Glutamatergic neuron (in vitro differentiated cells): Measurements from ENCODE around the gene FCSK. TPM values are rescaled to one million over a fixed set of nuclear protein-coding genes. Genes with fewer than 3 reads are reported as not detected.

Source experiments
- DNase-seq: peaks from one replicate; pipeline ENCODE4 v3.0.0; 2022
- H3K27ac Mint-ChIP-seq: one replicate; pipeline ENCODE4 v1.8.0; 2020; ENCODE audit warnings: mild to moderate bottlenecking, mixed read lengths, inconsistent platforms; ENCODE audit not compliant: unreplicated experiment
- H3K27me3 Mint-ChIP-seq: one replicate; pipeline ENCODE4 v1.8.0; 2020; ENCODE audit warnings: mild to moderate bottlenecking, moderate library complexity, mixed read lengths, inconsistent platforms; ENCODE audit not compliant: unreplicated experiment
- H3K36me3 Mint-ChIP-seq: one replicate; pipeline ENCODE4 v1.8.0; 2020; ENCODE audit warnings: mild to moderate bottlenecking, mixed read lengths, inconsistent platforms; ENCODE audit not compliant: unreplicated experiment
- H3K4me1 Mint-ChIP-seq: one replicate; pipeline ENCODE4 v1.8.0; 2020; ENCODE audit warnings: mild to moderate bottlenecking, low read depth, mixed read lengths, inconsistent platforms; ENCODE audit not compliant: unreplicated experiment
- H3K4me3 Mint-ChIP-seq: one replicate; pipeline ENCODE4 v1.8.0; 2020; ENCODE audit warnings: mild to moderate bottlenecking, mixed read lengths, inconsistent platforms; ENCODE audit not compliant: unreplicated experiment
- H3K9me3 Mint-ChIP-seq: one replicate; pipeline ENCODE4 v1.8.0; 2020; ENCODE audit warnings: mild to moderate bottlenecking, moderate library complexity, mixed read lengths, inconsistent platforms; ENCODE audit not compliant: unreplicated experiment
- total RNA-seq: library from RNA; stranded (reverse); fragmentation: NEBNext Ultra II Directional; extraction: Animal tissue kit (Norgen Biotek cat#: 25700); gene quantifications from one replicate; pipeline ENCODE4 v1.2.1, GENCODE V29; 2021; ENCODE audit not compliant: unreplicated experiment
- TF ChIP-seq, protein P1 (sequence below): fragments of 200-600 bp; sonication (generic); IDR thresholded peaks from one replicate; pipeline ENCODE4 v1.5.0; 2021; ENCODE audit not compliant: partially characterized antibody, unreplicated experiment

The FCSK gene
- total RNA-seq, 1 donor from 2014 or later, result 15.4 TPM

DNA sequence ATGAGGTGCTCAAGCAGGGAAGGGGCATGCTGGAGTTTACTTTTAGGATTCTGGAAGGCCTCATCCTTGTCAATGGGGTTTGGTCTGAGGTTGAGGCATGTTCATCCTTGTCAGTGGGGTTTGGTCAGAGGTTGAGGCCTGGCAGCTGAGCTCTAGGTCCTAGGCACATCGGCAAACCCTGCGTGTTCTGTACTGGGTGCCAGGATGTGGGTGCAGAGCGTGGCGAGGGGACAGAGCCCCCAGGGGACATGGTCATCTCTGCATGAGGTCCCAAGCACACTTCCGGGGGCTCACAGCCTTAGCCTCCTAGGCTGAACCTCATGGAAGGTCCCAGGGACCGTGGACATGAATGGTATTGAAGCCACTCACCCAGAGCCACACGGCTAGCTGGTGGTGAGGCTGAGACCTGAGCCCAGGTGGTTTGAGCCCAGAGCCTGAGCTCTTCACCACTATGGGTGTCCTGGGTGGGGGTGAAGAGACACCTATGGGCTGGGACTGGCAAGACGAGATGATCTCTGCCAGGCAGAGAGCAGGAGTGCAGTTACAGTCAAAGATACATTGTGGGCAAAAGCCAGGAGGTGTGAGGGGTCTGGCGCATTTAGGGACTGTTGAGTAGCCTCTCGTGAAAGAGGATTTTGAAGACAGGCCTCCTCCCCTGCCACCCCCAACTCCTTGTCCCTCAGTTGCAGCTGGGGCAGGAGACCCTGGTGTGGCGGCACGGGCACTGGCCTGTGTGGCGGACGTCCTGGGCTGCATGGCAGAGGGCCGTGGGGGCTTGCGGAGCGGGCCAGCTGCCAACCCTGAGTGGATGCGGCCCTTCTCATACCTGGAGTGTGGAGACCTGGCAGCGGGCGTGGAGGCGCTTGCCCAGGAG lies 19.3 kb downstream of the FCSK start:
- Mint-ChIP-seq H3K4me1 (peaks cover 3% of the 10 kb centered on the region), H3K9me3 (peaks cover 2% of the 10 kb centered on the region), H3K4me3 (no peak overlapping the region), H3K27me3 (peaks cover 5% of the 10 kb centered on the region), H3K27ac (no peak overlapping the region), H3K36me3 (no peaks in the 10 kb centered on the region)
- DNase-seq, result no peak
- TF ChIP-seq, protein P1, sequence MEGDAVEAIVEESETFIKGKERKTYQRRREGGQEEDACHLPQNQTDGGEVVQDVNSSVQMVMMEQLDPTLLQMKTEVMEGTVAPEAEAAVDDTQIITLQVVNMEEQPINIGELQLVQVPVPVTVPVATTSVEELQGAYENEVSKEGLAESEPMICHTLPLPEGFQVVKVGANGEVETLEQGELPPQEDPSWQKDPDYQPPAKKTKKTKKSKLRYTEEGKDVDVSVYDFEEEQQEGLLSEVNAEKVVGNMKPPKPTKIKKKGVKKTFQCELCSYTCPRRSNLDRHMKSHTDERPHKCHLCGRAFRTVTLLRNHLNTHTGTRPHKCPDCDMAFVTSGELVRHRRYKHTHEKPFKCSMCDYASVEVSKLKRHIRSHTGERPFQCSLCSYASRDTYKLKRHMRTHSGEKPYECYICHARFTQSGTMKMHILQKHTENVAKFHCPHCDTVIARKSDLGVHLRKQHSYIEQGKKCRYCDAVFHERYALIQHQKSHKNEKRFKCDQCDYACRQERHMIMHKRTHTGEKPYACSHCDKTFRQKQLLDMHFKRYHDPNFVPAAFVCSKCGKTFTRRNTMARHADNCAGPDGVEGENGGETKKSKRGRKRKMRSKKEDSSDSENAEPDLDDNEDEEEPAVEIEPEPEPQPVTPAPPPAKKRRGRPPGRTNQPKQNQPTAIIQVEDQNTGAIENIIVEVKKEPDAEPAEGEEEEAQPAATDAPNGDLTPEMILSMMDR, result no peak

GRCh38 chr16:70474320-70475053 lies 20.1 kb downstream of the FCSK start:
- Mint-ChIP-seq H3K9me3 (peaks cover 2% of the 10 kb centered on the region), H3K4me1 (peaks cover 3% of the 10 kb centered on the region), H3K27me3 (peaks cover 2% of the 10 kb centered on the region)

DNA sequence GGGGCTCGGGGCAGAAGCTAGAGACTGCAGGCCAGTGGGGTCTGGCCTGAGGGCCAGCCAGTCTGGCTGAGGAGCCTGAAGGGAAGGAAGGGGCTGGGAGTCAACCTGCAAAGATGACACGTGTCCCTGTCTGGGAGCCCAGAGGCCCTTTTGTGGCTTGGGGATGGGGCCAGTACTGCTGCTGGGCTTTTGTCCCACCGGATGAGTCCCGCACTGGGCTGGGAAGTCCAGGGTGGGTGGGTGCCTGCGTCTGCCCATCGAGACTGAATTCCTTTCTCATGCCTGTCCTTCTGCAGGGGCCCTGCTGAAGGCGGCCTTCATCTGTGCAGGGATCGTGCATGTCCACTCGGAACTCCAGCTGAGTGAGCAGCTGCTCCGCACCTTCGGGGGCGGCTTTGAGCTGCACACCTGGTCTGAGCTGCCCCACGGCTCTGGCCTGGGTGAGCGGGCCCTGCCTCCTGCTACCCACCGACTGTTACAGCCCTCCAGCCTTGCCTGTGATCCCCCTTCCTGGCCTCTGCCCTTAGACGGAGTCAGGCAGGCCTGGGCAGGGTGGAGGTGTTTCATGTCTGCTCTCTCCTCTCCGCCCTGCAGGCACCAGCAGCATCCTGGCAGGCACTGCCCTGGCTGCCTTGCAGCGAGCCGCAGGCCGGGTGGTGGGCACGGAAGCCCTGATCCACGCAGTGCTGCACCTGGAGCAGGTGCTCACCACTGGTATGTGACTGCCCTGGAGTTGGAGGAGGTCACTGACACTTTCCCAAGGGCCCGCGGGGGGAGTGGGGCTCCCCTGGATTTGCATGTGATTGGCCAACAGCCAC lies 20.9 kb downstream of the FCSK start:
- Mint-ChIP-seq H3K9me3 (peaks cover 2% of the 10 kb centered on the region), H3K4me1 (peaks cover 3% of the 10 kb centered on the region), H3K27ac (no peak overlapping the region), H3K27me3 (peaks cover 2% of the 10 kb centered on the region), H3K36me3 (no peaks in the 10 kb centered on the region), H3K4me3 (no peak overlapping the region)
- no peak for DNase-seq
- TF ChIP-seq, protein P1, result no peak

More at GRCh38 chr16:70474320-70475053, 20.1 kb downstream of the FCSK start:
- TF ChIP-seq, protein P1, result no peak
- H3K36me3 Mint-ChIP-seq, result no peaks in the 10 kb centered on the region
- DNase-seq, result no peak
- H3K27ac Mint-ChIP-seq, result no peak overlapping the region
- no peak overlapping the region for H3K4me3 Mint-ChIP-seq

DNA sequence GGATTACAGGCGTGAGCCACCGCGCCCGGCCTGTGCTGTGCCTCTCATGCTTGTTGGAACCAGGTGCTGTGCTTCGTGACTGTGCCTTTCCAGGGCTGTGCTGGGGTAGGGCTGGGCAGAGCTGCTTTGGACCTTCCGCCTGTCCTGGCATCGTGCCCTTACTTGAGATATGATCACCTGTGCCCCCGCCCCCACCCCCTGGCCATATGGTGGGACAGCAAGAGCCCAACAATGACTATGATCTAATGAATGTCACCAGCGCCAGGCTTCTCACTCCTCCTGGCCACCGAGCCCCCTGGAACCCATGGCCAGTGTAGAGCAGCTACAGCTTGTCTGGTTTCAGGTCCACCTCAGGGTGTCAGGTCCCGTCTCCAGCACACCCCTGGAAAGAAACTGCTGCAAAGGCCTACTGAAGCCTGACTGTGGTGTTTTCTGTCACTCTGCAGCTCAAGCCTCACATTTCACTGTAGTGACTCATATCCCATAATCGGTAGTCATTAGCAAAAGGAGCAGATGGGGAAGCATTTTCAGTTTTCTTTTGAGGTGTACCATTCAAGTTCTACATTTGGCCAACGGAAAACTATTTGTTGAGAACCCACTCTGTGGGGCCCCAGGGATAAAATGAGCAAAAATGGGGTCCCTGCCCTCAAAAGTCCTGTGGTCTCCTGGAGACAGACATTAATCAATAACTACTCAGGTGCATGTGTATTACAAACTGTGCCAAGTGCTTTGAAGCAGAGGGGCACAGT lies 22.1 kb downstream of the FCSK start:
- Mint-ChIP-seq H3K27ac (no peak overlapping the region), H3K27me3 (no peaks in the 10 kb centered on the region), H3K4me1 (peaks cover 3% of the 10 kb centered on the region), H3K36me3 (no peaks in the 10 kb centered on the region), H3K9me3 (peaks cover 2% of the 10 kb centered on the region), H3K4me3 (no peak overlapping the region)
- TF ChIP-seq, protein P1, result no peak
- no peak for DNase-seq
